ENCODE results near the gene GOLGA6L7.

GRCh38 chr15:28873006-28873405 is 24.6 kb upstream of the GOLGA6L7 start:
- TF ChIP-seq, protein P1, sequence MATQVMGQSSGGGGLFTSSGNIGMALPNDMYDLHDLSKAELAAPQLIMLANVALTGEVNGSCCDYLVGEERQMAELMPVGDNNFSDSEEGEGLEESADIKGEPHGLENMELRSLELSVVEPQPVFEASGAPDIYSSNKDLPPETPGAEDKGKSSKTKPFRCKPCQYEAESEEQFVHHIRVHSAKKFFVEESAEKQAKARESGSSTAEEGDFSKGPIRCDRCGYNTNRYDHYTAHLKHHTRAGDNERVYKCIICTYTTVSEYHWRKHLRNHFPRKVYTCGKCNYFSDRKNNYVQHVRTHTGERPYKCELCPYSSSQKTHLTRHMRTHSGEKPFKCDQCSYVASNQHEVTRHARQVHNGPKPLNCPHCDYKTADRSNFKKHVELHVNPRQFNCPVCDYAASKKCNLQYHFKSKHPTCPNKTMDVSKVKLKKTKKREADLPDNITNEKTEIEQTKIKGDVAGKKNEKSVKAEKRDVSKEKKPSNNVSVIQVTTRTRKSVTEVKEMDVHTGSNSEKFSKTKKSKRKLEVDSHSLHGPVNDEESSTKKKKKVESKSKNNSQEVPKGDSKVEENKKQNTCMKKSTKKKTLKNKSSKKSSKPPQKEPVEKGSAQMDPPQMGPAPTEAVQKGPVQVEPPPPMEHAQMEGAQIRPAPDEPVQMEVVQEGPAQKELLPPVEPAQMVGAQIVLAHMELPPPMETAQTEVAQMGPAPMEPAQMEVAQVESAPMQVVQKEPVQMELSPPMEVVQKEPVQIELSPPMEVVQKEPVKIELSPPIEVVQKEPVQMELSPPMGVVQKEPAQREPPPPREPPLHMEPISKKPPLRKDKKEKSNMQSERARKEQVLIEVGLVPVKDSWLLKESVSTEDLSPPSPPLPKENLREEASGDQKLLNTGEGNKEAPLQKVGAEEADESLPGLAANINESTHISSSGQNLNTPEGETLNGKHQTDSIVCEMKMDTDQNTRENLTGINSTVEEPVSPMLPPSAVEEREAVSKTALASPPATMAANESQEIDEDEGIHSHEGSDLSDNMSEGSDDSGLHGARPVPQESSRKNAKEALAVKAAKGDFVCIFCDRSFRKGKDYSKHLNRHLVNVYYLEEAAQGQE (IDR thresholded peaks at IDR 0.05; ENCODE audit: low read depth), result no peak
- TF ChIP-seq CREB1 (IDR thresholded peaks at IDR 0.05; ENCODE audit: low read depth), result no peak
- TF ChIP-seq EGR1 (IDR thresholded peaks at IDR 0.05), result no peak
